Central memory CD8-positive, alpha-beta T cell (primary cell): ENCODE data around the gene PTCRA.

ENCODE experiments used
- ATAC-seq: fragments of 150-1000 bp; cut with Tn5 transposase; replicated peaks from 2 replicates; pipeline ENCODE4 v1.10.0; 2022; ENCODE audit warnings: mild to moderate bottlenecking, moderate FRiP score, moderate number of reproducible peaks; ENCODE audit not compliant: poor library complexity, severe bottlenecking; ENCODE audit errors: extremely low read depth
- DNase-seq, 2 donors: peaks; one replicate each; pipeline ENCODE4 v3.0.0; 2021; ENCODE audit warnings: low spot score in 2 of 2
- H3K27ac Mint-ChIP-seq: one replicate; pipeline ENCODE4 v1.8.0; 2022; ENCODE audit warnings: low read depth, mild to moderate bottlenecking, moderate library complexity, mixed read lengths
- H3K27me3 Mint-ChIP-seq: one replicate; pipeline ENCODE4 v1.8.0; 2022; ENCODE audit warnings: mixed read lengths
- H3K36me3 Mint-ChIP-seq: one replicate; pipeline ENCODE4 v1.8.0; 2022; ENCODE audit warnings: mild to moderate bottlenecking, moderate library complexity, mixed read lengths; ENCODE audit not compliant: insufficient read depth
- H3K4me1 Mint-ChIP-seq: one replicate; pipeline ENCODE4 v1.8.0; 2022; ENCODE audit warnings: mixed read lengths
- H3K4me3 Mint-ChIP-seq: one replicate; pipeline ENCODE4 v1.8.0; 2022; ENCODE audit warnings: mild to moderate bottlenecking, moderate library complexity, mixed read lengths
- H3K9me3 Mint-ChIP-seq: one replicate; pipeline ENCODE4 v1.8.0; 2022; ENCODE audit warnings: mixed read lengths

PTCRA gene

DNA sequence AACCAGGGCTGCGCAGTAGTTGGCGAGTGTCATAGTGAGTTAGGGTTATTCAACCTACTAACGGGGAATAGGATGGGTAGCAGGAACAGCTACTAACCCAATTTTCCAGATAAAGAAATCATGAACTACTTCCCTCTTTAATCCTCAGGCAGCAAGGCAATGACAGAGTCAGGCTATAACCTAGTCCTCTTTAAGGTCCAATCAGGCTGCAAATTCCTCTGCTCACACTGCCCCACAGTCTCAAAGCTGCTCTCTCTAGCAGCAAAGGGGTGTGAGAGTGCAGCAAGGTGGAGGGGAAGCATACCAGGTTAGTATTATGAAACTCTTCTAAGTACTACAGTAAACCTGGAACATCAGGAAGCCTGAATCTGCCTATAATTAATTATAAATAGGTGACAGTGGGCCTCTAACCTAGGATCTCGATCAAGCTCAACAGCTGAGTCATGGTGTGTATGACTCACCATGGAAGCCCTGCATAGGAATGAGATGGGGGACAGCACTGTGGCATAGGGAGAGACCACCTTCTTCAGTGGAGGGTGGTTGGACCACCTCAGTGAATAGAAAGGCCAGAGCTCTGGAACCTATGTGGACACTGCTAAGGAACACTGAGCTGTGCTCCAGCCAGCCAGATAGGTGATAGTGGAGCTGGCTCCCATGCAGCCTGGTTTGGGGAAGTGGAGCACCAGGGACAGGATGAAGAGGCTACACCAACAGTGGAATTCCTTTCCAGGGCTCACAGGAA, 55.2 kb downstream of the PTCRA start:
- Mint-ChIP-seq H3K27ac (peak overlapping the region; percentile 44), H3K4me3 (no peak overlapping the region), H3K4me1 (peaks cover 13% of the 10 kb centered on the region), H3K27me3 (no peaks in the 10 kb centered on the region), H3K36me3 (peaks cover 2% of the 10 kb centered on the region), H3K9me3 (no peaks in the 10 kb centered on the region)
- DNase-seq = no peak
- no peak for ATAC-seq

DNA sequence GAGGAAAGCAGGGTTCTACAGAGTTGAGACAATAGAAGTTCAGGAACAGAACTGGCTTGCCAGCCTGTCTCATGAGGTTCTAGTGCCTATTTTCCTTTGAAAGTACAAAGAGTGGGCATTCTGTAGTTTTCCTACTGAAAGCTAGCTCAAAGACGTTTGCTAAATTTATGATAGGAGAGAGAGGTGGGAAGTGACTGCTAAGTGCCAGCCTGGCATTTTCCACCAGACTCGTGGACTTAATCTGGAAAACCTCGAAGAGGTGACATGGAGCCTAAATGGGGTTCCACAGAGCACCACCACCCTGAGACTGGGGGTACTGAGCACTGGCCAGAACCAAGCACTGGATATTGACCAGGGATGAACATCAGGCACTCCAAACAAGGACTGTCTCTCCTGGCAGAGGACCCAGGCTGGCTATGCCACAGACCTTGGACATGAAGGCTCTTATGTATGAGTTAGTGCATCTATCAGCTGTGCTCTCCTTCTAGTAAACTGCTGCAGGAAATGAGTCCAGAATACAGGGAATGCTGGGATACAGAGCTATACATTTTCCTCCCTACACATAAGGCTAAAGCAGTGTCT, 56.0 kb downstream of the PTCRA start:
- H3K36me3 Mint-ChIP-seq = peaks cover 2% of the 10 kb centered on the region
- H3K9me3 Mint-ChIP-seq = no peaks in the 10 kb centered on the region
- DNase-seq (no peak), ATAC-seq (no peak)
- H3K4me3 Mint-ChIP-seq = no peak overlapping the region
- no peaks in the 10 kb centered on the region for H3K27me3 Mint-ChIP-seq
- no peak overlapping the region for H3K27ac Mint-ChIP-seq
- peaks cover 16% of the 10 kb centered on the region for H3K4me1 Mint-ChIP-seq

DNA sequence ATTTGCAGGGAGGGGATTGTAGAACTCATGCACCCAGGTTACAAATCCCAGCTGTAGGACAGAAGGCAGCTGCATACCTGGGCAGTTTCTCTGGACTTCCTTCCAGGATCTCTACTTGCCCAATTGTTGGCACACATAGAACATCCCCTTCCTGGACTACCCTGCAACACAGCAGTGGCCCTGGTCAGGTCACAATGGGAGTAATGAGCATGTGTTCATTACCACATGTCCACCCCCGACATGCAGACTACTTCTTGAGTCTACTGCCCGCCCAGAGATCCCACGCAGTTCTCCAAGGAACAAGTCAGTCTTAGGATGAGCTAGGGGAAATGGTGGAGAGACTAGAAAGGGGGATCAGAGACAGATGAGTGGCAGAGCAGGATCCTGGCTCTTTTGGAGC, 58.1 kb downstream of the PTCRA start:
- ATAC-seq (no peak), DNase-seq (no peak)
- Mint-ChIP-seq H3K4me3 (no peak overlapping the region), H3K36me3 (peaks cover 7% of the 10 kb centered on the region), H3K9me3 (no peaks in the 10 kb centered on the region), H3K27me3 (no peaks in the 10 kb centered on the region), H3K4me1 (peaks cover 29% of the 10 kb centered on the region), H3K27ac (no peak overlapping the region)

DNA sequence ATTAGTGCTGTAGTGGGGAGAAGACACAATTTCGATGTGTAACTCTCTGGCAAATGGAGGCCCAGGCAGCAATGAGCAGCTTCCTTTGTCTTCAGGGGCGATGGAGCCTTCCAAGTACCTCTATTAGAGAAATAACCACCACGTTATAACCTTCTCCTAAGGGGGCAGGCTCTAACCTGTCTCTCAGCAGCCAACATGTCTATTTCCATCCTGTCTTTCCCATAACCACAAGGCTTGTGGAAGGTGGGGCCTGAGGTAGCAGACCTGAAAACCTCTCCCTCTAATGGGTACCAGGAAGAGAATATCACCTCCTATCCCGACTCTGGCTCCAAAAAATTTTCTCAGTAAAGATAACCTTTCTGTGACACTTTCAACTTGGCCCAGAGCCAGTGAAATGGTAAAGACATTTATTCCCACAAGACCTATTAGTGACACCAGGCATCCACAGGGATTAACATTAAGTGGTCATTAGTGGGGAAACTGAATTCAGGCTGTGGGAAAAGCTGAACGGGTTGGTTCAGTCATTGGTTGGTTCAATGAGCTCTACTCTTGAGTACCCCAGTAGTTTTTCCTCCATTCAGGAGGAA, 59.2 kb downstream of the PTCRA start:
- no peaks in the 10 kb centered on the region for H3K27me3 Mint-ChIP-seq
- H3K4me3 Mint-ChIP-seq = no peak overlapping the region
- peaks cover 40% of the 10 kb centered on the region for H3K4me1 Mint-ChIP-seq
- peak overlapping the region; percentile 55 for H3K27ac Mint-ChIP-seq
- no peak for DNase-seq
- no peak for ATAC-seq
- H3K9me3 Mint-ChIP-seq = no peaks in the 10 kb centered on the region
- peaks cover 14% of the 10 kb centered on the region for H3K36me3 Mint-ChIP-seq
